CD4-positive, alpha-beta T cell treated with Interleukin-2 at 100 ng/mL for 4 hours (primary cell): ENCODE results near the gene HIF3A.
A peak's percentile ranks its signal among the peaks of the same experiment; 100 is the strongest.
"Not testable (repeated sequence)": the region's sequence is repeated elsewhere in the genome, so short reads cannot be mapped to it uniquely, and the experiment has no call there.

Experiments
- DNase-seq: peaks from one replicate; pipeline ENCODE4 v3.0.0-alpha.2; 2020; ENCODE audit warnings: low spot score

Gene HIF3A

GRCh38 chr19:46357846-46358583 is 61.2 kb downstream of the HIF3A start:
- no peak for DNase-seq

- DNase-seq: peak; percentile 39
Measured at GRCh38 chr19:46361915-46362314, 65.1 kb downstream of the HIF3A start.

- no peak for DNase-seq
Measured at GRCh38 chr19:46364359-46364758, 67.5 kb downstream of the HIF3A start.

- DNase-seq: no peak
Measured at GRCh38 chr19:46365561-46365960, 68.7 kb downstream of the HIF3A start.

GRCh38 chr19:46366620-46367292 is 69.9 kb downstream of the HIF3A start:
- DNase-seq: no peak

GRCh38 chr19:46367426-46367825 is 70.6 kb downstream of the HIF3A start:
- no peak for DNase-seq

GRCh38 chr19:46368116-46368515 is 71.3 kb downstream of the HIF3A start:
- DNase-seq: no peak

GRCh38 chr19:46369817-46370216 is 73.0 kb downstream of the HIF3A start:
- DNase-seq: no peak

GRCh38 chr19:46371371-46371901 is 74.6 kb downstream of the HIF3A start:
- no peak for DNase-seq

GRCh38 chr19:46372901-46373490 is 76.2 kb downstream of the HIF3A start:
- DNase-seq: no peak

- no peak for DNase-seq
Measured at GRCh38 chr19:46373491-46374359, 76.9 kb downstream of the HIF3A start.

- DNase-seq: no peak
Measured at GRCh38 chr19:46374536-46375475, 78.0 kb downstream of the HIF3A start.

GRCh38 chr19:46375476-46376067 is 78.7 kb downstream of the HIF3A start:
- DNase-seq: not testable (repeated sequence)

- no peak for DNase-seq
Measured at GRCh38 chr19:46376241-46377153, 79.7 kb downstream of the HIF3A start.

- DNase-seq: no peak
Measured at GRCh38 chr19:46378268-46378667, 81.4 kb downstream of the HIF3A start.

- DNase-seq: no peak
Measured at GRCh38 chr19:46380690-46381089, 83.8 kb downstream of the HIF3A start.

GRCh38 chr19:46381346-46381745 is 84.5 kb downstream of the HIF3A start:
- no peak for DNase-seq

- no peak for DNase-seq
Measured at GRCh38 chr19:46381756-46382345, 85.0 kb downstream of the HIF3A start.
